ENCODE measurements around the gene TP53RK.
A peak's percentile ranks its signal among the peaks of the same experiment; 100 is the strongest.

TP53RK gene

DNA sequence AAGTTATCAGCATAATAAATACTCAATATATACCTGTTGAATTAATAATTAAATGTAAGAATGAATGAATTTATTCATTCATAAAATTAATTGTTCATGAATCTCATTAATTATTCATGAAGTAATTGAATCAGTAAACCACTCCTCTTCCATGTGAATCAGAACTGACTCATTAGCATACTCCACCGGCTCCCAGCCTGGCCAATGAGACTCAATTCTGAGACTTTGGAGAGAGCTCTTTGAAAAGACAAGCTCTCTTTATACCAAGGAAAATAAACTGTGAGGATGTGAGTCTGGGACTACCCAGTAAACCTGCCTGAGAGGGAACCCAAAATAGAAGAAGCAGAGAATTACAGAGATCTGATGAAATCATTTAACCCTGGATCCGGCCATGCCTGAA lies 11.8 kb upstream of the TP53RK start:
- no peak for DNase-seq (ENCODE audit: low spot score)
- Histone ChIP-seq H3K4me3 (no peak overlapping the region), H3K27ac (no peak overlapping the region)
- TF ChIP-seq, protein P1, sequence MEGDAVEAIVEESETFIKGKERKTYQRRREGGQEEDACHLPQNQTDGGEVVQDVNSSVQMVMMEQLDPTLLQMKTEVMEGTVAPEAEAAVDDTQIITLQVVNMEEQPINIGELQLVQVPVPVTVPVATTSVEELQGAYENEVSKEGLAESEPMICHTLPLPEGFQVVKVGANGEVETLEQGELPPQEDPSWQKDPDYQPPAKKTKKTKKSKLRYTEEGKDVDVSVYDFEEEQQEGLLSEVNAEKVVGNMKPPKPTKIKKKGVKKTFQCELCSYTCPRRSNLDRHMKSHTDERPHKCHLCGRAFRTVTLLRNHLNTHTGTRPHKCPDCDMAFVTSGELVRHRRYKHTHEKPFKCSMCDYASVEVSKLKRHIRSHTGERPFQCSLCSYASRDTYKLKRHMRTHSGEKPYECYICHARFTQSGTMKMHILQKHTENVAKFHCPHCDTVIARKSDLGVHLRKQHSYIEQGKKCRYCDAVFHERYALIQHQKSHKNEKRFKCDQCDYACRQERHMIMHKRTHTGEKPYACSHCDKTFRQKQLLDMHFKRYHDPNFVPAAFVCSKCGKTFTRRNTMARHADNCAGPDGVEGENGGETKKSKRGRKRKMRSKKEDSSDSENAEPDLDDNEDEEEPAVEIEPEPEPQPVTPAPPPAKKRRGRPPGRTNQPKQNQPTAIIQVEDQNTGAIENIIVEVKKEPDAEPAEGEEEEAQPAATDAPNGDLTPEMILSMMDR (IDR thresholded peaks at IDR 0.05) = no peak

DNA sequence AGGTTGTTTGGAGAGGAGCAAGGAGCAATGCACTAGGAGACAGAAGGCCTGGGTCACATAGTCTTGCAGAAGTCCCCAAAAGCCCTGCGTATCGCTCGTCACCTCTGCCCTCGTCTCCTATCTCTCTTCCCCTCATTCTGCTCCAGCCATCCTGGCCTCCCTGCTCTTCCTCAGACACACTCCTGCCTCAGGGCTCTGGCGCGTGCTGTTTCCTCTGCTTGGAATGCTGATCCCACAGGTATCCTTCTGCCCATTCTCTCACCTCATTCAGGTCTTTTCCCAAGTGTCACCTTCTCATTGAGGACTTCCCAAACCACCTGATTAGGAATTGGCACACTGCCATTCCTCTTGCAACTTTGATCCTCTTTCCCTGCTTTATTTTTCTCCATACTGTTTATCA lies 11.2 kb upstream of the TP53RK start:
- no peak overlapping the region for H3K27ac ChIP-seq
- TF ChIP-seq, protein P1 (IDR thresholded peaks at IDR 0.05) = no peak
- no peak overlapping the region for H3K4me3 ChIP-seq
- DNase-seq (ENCODE audit: low spot score) = no peak

DNA sequence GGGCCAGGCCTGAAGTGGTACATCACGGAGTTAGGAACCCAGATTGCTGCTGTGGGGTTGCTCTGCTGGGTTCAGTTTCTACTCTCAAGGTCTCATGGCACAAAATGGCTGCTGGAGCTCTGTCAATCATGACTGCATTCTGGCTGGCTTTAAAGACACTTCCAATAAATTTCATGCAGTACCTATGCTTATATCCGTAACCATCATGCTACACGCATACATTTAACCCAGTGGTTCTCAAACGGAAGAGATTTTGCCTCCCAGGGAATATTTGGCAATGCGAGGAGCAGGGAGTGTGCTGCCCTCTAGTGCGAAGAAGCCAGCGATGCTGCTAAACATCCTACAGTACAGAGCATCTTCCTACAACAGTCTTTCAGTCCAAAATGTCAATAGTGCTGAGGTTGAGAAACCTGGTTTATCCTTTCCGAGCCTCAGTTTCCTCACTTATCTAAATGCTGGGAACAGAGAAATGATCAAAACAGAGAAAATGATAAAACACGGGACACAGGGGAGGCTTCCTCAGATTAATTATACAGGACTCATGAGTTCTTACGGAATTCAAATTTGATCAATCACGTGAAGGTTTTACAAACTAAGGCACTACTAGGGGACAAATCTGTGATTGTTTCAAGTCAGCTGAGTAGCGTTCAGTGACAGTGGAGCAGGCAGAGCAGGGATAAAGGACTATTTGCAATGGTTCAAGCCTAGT lies 10.6 kb upstream of the TP53RK start:
- Histone ChIP-seq H3K27ac (no peak overlapping the region), H3K4me3 (no peak overlapping the region)
- DNase-seq (ENCODE audit: low spot score) = no peak
- TF ChIP-seq, protein P1 (IDR thresholded peaks at IDR 0.05) = no peak

DNA sequence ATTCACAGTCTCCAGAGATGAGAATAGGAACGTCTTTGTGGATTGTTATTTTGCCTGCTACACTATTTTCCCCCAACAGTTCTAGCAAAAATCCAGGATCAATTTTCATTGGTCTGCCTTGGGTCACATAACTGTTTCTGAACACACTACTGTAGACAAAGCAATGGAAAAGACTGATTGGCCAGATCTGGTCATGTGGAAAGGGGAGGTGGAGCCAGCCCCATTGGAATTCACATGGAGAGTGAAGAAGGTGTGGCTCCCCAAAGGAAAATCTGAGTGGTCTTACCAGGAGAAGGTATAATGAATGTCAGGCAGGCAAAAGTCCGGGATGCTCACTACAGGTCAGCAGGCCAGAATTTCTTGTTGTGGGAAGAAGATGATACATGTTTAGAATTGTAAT lies 9.5 kb upstream of the TP53RK start:
- H3K27ac ChIP-seq = no peak overlapping the region
- no peak overlapping the region for H3K4me3 ChIP-seq
- TF ChIP-seq, protein P1 (IDR thresholded peaks at IDR 0.05) = no peak
- DNase-seq (ENCODE audit: low spot score) = no peak

DNA sequence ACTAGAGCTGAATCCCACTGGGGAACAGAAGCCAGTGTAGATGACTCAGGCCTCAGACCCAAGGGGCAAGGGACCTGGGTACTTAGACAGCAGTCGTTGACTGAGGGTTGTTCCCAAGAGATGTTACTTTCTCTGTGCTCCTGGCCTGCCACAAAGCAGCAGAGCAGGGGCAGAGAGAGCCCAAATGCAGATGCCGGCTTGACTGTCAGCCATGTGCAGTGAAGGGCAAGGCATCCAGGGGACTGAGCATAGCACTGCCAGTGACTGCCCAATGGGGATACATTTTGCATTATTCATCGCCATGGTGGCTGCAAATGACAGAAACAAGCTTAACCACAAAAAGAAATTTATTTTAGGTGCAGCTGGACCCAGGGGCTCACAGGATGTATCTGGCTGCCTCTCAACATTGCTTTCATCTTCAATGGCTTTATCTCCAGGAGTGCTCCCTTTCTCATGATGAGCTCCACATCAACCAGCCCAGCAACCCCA lies 7.6 kb upstream of the TP53RK start:
- TF ChIP-seq, protein P1 (IDR thresholded peaks at IDR 0.05) = no peak
- DNase-seq (ENCODE audit: low spot score) = no peak
- no peak overlapping the region for H3K27ac ChIP-seq
- H3K4me3 ChIP-seq = no peak overlapping the region

DNA sequence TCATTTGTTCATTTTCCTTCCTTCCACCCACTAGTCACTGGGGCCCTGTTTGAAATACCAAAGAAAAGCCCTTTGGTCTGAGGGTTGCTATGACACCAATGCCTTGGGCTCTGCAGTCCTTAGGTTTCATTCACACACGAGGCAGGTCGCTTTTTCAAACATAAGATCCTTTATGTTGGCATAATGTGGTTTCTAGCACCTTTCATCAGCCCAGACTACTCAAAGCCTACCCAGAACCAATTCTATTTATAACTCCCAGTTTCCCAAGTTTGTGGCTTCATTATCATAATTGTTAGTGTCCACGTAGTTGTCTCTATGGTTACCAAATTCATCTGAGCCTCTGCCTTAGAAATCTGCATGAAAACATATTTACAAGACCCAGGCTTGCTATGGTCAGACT lies 6.6 kb upstream of the TP53RK start:
- TF ChIP-seq, protein P1 (IDR thresholded peaks at IDR 0.05) = no peak
- no peak for DNase-seq (ENCODE audit: low spot score)
- Histone ChIP-seq H3K27ac (no peak overlapping the region), H3K4me3 (no peak overlapping the region)

DNA sequence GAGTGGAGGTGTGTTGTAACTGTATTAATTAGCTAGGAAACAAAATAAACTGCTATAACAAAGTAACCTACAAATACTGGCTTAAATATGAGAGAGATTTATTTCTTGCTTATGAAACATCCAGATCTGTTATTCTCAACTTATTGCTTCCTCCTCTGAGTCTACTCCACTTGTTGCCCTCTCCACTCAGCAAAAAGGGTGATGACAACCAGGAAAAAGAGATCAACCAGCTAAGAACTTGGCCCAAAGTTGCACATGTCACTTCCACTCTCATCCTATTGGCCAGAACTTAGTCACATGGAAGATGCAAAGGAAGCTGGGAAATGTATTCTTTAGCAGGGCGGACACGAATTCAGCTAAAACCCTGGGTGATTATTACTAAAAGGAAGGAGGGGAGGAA lies 5.2 kb upstream of the TP53RK start:
- DNase-seq (ENCODE audit: low spot score) = no peak
- TF ChIP-seq, protein P1 (IDR thresholded peaks at IDR 0.05) = no peak
- peak overlapping the region in 1 of 2 donors; percentile 24 for H3K27ac ChIP-seq
- no peak overlapping the region for H3K4me3 ChIP-seq

Data from coronary artery (tissue), 2 donors.